ENCODE data around the gene E2F6. TPM values are rescaled to one million over a fixed set of nuclear protein-coding genes. Genes with fewer than 3 reads are reported as not detected.

Gene E2F6
- total and polyA plus RNA-seq, 2 donors (not counting 3 experiments of a cell fraction or from before 2014, with no cell fraction given) = 7.9 to 15.7 TPM

- FAIRE-seq (no peak), DNase-seq (ENCODE audit: low read depth, low spot score) (no peak)
- Histone ChIP-seq H3K27me3 (ENCODE audit: control insufficient read depth in 2 of 2, insufficient read depth in 2 of 2, low read length in 2 of 2) (no peaks in the 10 kb centered on the region), H4K20me1 (replicated peaks; ENCODE audit: control insufficient read depth, extremely low read depth, insufficient read depth, low read length) (no peaks in the 10 kb centered on the region), H3K27ac (ENCODE audit: insufficient read depth, low read depth, low read length) (no peak overlapping the region), H3K4me2 (ENCODE audit: insufficient read depth, low read length) (no peak overlapping the region), H3K9me3 (replicated peaks; ENCODE audit: control insufficient read depth, insufficient read depth, low read length) (no peaks in the 10 kb centered on the region), H3K4me3 (replicated peaks in 1 of 3; ENCODE audit: insufficient read depth in 1 of 3, low read depth in 1 of 3, low read length in 3 of 3) (no peak overlapping the region), H3K79me2 (ENCODE audit: control insufficient read depth, insufficient read depth, low read length) (no peaks in the 10 kb centered on the region), H3K9ac (replicated peaks; ENCODE audit: extremely low read depth, insufficient read depth, low read length) (no peak overlapping the region), H3K36me3 (ENCODE audit: control insufficient read depth in 2 of 2, extremely low read depth in 1 of 2, insufficient read depth in 2 of 2, low read length in 2 of 2) (no peaks in the 10 kb centered on the region), H3K9me1 (replicated peaks; ENCODE audit: control insufficient read depth, extremely low read depth, insufficient read depth, low read length) (no peaks in the 10 kb centered on the region), H3K4me1 (ENCODE audit: control insufficient read depth, extremely low read depth, insufficient read depth, low read length) (no peaks in the 10 kb centered on the region), H2AFZ (ENCODE audit: low read depth, low read length) (no peak overlapping the region)
- POLR2A ChIA-PET = no interaction called here
- dilution Hi-C loops (cut with MboI; ENCODE audit: extremely low pct_ligation_motif_present, low sequenced_read_pairs) = no loop called here
- intact Hi-C loops (cut with micrococcal nuclease) = no loop called here
- CTCF ChIA-PET = no interaction called here
- no TSS peak for BruUV-seq (replicated peaks)
- TF ChIP-seq CTCF (IDR thresholded peaks at IDR 0.05; ENCODE audit: extremely low read depth in 1 of 2, insufficient read depth in 1 of 2, low read depth in 1 of 2, low read length in 2 of 2) (no peak), EZH2 (IDR thresholded peaks at IDR 0.05; ENCODE audit: borderline replicate concordance, low read depth, low read length, severe bottlenecking) (no peak), GATA2 (IDR thresholded peaks at IDR 0.05; ENCODE audit: insufficient read depth, insufficient read length, low read depth, low read length) (no peak), MAX (IDR thresholded peaks at IDR 0.05; ENCODE audit: insufficient read depth, insufficient read length) (no peak), FOS (IDR thresholded peaks at IDR 0.05; ENCODE audit: borderline replicate concordance, insufficient read depth, low read length) (no peak), JUN (IDR thresholded peaks at IDR 0.05; ENCODE audit: borderline replicate concordance, insufficient read depth, insufficient read length, low read depth) (no peak), MYC (IDR thresholded peaks at IDR 0.05; ENCODE audit: low read depth, low read length) (no peak), POLR2AphosphoS5 (IDR thresholded peaks at IDR 0.05; ENCODE audit: insufficient read depth, low read depth, low read length) (no peak), POLR2A (IDR thresholded peaks at IDR 0.05; ENCODE audit: low read depth, low read length) (no peak)
Measured at GRCh38 chr2:11507517-11507916, 41.6 kb upstream of the E2F6 start.
